ENCODE measurements around the gene GARRE1.

GRCh38 chr19:34276614-34277013 lies 22.3 kb downstream of the GARRE1 start:
- TF ChIP-seq CTCF (IDR thresholded peaks at IDR 0.05) (no peak), EZH2phosphoT487 (IDR thresholded peaks at IDR 0.05) (no peak), EZH2 (IDR thresholded peaks at IDR 0.05) (no peak)
